Heart right ventricle (tissue), 16 donors: ENCODE data around the gene ITGB2. TPM values are rescaled to one million over a fixed set of nuclear protein-coding genes. Genes with fewer than 3 reads are reported as not detected.
A peak's percentile ranks its signal among the peaks of the same experiment; 100 is the strongest.
"Not testable (repeated sequence)": the region's sequence is repeated elsewhere in the genome, so short reads cannot be mapped to it uniquely, and the experiment has no call there.

Experiments
- ATAC-seq, 8 donors: fragments of 200-7000 bp; cut with Tn5 transposase; one replicate each; pipeline ENCODE4 v1.9.1; 2020; ENCODE audit warnings: mild to moderate bottlenecking in 8 of 8, moderate library complexity in 8 of 8, moderate number of reproducible peaks in 1 of 8
- DNase-seq, 2 donors: peaks; one replicate each; pipeline ENCODE4 v3.0.0-alpha.2; 2020
- H3K27ac ChIP-seq, 10 donors: fragments of 200-600 bp; sonication (generic) in 2 of 10; one replicate each; pipeline versions ENCODE4 v1.5.0 to v1.8.0; 2020 to 2022; ENCODE audit warnings: mild to moderate bottlenecking in 3 of 10
- H3K27me3 ChIP-seq, 7 donors: fragments of 200-600 bp; one replicate each; pipeline ENCODE4 v1.8.0; 2021 to 2022; ENCODE audit warnings: mild to moderate bottlenecking in 2 of 7
- H3K36me3 ChIP-seq, 9 donors: fragments of 200-600 bp; sonication (generic) in 1 of 9; one replicate each; pipeline versions ENCODE4 v1.5.0 to v1.8.0; 2020 to 2022; ENCODE audit warnings: mild to moderate bottlenecking in 2 of 9
- H3K4me1 ChIP-seq, 9 donors: fragments of 200-600 bp; sonication (generic) in 1 of 9; one replicate each; pipeline versions ENCODE4 v1.5.0 to v1.8.0; 2020 to 2022; ENCODE audit warnings: mild to moderate bottlenecking in 4 of 9
- H3K4me3 ChIP-seq, 10 donors: fragments of 200-600 bp; sonication (generic) in 2 of 10; one replicate each; pipeline versions ENCODE4 v1.5.0 to v1.8.0; 2020 to 2022; ENCODE audit warnings: mild to moderate bottlenecking in 7 of 10, moderate library complexity in 2 of 10
- H3K9me3 ChIP-seq, 11 donors: fragments of 200-600 bp in 10 of 11; sonication (generic) in 2 of 11; one replicate each; pipeline versions ENCODE4 v1.5.0 to v1.8.0; 2013 to 2022; ENCODE audit warnings: mild to moderate bottlenecking in 2 of 11, control low read depth in 1 of 11, moderate library complexity in 1 of 11
- WGBS, 2 donors: extraction: QIAGEN DNeasy Blood & Tissue Kit; methylation state at CpG; one replicate each; pipeline ENCODE4 v1.1.7; 2013; ENCODE audit warnings: inconsistent platforms in 1 of 2; 5-methylcytosine and 5-hydroxymethylcytosine counted together
- intact Hi-C, 10 donors: fragments of 100-400 bp; cut with DNase I; formaldehyde crosslinking; loops; one replicate each; pipeline versions ENCODE4 v1.11.1 to v1.14.2; 2022
- polyA plus RNA-seq, 2 donors: library from polyadenylated mRNA; stranded (reverse); fragments of 200-250 nt; gene quantifications; one replicate each; pipeline ENCODE4 v1.2.3, GENCODE V29; 2013
- total RNA-seq, 10 donors: library from RNA; stranded (reverse); fragmentation: NEBNext Ultra II Directional in 3 of 10; extraction: Animal tissue kit (Norgen Biotek cat#: 25700) in 3 of 10; gene quantifications; one replicate each; pipeline versions ENCODE4 v1.2.1 to v1.2.4, GENCODE V29; 2021 to 2023
- TF ChIP-seq, protein P1 (sequence below), 9 donors: fragments of 200-600 bp; sonication (generic) in 2 of 9; IDR thresholded peaks; one replicate each; pipeline versions ENCODE4 v1.5.0 to v1.8.0; 2021 to 2022; ENCODE audit warnings: antibody characterized with exemption in 9 of 9, mild to moderate bottlenecking in 5 of 9, moderate library complexity in 1 of 9
- donor health status: Arrhythmogenic right ventricular cardiomyopathy.
- donor health status: ischemic (EF 13 %, LVEDD 7.1; RV severe dilation, severe dysfunction).
- donor health status: healthy with polysubstance abuse.
- donor health status: DM: no; HTN: yes; CAD: no.
- donor health status: DM: no; HTN: no; CAD: no.
- donor health status: ischemic (EF 25% LVEDD 6.9; RV normal size, moderate dysfunction).
- donor health status: ischemic (EF 25% LVEDD 5.7; RV mildly dilated, moderate dysfunction).
- donor health status: healthy.
- donor health status: DM: yes; HTN: yes; CAD: no.
- donor health status: Ischemic cardiomyopathy.
- donor health status: ischemic (EF 35%, LVEDD 5.7; RV mildly dilated, moderate dysfunction).
- donor health status: nonischemic (EF 11% LVEDD 7.7; RV severe dilation, severe dysfunction).
- donor health status: DM: yes; HTN: yes; CAD: no.
- donor health status: PGD.
- donor health status: ischemic (EF 29% LVEDD 5.4; RV normal size, mild dysfunction).
- donor health status: nonischemic (EF 23%, LVEDD 6.1; RV moderate dilation, normal function).

ITGB2 gene
- total and polyA plus RNA-seq, 12 donors: 5.1 to 151 (median 11.4) TPM

DNA sequence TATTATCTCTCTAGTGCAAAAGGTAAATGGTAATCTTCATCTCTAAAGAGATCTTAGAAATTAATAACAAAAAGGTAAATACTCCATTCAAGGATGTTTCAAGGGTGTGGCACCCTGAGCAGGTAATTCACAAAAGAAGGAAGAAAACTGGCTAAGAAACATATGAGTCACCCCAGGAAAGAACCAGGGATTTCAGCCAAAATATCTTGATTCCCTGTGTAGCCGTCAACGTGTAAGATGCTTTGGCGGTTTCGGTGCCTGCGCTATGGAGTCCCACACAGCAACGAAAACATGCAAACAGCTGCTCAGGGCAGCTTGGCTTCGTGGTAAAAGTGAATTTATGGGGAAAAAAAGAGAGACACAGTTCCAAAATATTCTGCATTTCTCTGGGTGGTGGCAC is 3.7 kb downstream of the ITGB2 start:
- Histone ChIP-seq H3K27me3 (peaks cover 0 to 44% (median 28%) of the 10 kb centered on the region in 7 donors), H3K36me3 (peaks cover 0 to 12% (median 0%) of the 10 kb centered on the region in 9 donors), H3K4me1 (peaks cover 0 to 69% (median 0%) of the 10 kb centered on the region in 9 donors), H3K4me3 (peak overlapping the region in 1 of 10 donors; percentile 72), H3K27ac (peak overlapping the region in 1 of 10 donors; percentile 96), H3K9me3 (no peaks in the 10 kb centered on the region)
- WGBS, 2 donors: 49 to 66% methylated on average over 7 of the region's 7 CpGs
- DNase-seq (no peak), ATAC-seq (no peak)
- intact Hi-C loops: no loop called here
- TF ChIP-seq, protein P1, sequence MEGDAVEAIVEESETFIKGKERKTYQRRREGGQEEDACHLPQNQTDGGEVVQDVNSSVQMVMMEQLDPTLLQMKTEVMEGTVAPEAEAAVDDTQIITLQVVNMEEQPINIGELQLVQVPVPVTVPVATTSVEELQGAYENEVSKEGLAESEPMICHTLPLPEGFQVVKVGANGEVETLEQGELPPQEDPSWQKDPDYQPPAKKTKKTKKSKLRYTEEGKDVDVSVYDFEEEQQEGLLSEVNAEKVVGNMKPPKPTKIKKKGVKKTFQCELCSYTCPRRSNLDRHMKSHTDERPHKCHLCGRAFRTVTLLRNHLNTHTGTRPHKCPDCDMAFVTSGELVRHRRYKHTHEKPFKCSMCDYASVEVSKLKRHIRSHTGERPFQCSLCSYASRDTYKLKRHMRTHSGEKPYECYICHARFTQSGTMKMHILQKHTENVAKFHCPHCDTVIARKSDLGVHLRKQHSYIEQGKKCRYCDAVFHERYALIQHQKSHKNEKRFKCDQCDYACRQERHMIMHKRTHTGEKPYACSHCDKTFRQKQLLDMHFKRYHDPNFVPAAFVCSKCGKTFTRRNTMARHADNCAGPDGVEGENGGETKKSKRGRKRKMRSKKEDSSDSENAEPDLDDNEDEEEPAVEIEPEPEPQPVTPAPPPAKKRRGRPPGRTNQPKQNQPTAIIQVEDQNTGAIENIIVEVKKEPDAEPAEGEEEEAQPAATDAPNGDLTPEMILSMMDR (IDR thresholded peaks at IDR 0.05): no peak

DNA sequence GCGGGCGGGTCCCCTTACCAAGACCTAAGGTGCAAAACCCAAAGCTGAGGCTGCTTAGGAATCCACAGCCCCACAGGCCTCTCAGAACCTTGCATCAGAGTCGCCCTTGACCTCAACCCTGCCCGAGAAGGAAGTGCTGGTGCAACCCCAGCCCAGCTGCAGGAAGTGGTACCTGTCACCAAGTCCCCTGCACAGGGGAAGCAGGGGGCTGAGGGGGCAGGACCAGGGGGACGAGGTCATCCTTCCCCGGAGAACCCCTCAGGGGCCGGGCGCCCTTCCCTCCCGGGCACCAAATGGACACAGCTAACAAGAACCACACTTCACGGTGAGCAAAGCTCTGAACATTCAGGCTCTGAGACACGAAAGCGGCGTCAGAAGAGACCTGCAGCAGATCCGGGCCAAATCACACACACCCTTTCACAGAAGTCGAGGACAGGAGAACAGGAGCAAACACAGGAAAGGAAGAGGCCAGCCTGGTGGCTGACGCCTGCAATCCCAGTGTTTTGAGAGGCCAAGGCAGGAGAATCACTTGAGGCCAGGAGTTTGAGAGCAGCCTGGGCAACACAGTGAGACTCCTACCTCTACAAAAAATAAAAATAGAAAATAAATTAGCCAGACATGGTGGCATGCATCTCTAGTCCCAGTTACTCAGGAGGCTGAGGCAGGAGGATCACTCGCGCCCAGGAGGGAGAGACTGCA is 6.4 kb downstream of the ITGB2 start:
- H3K4me1 ChIP-seq: peaks cover 0 to 88% (median 6%) of the 10 kb centered on the region in 9 donors
- intact Hi-C loops: no loop called here
- ATAC-seq (peak in 2 of 8 donors; percentile 24 to 29), DNase-seq (no peak)
- H3K4me3 ChIP-seq: peak overlapping the region in 1 of 10 donors; percentile 39
- peak overlapping the region in 3 of 10 donors; percentile 4 to 90 (median 69) for H3K27ac ChIP-seq
- no peaks in the 10 kb centered on the region for H3K9me3 ChIP-seq
- WGBS, 2 donors: 82 to 89% methylated on average over 18 of the region's 18 CpGs
- peaks cover 0 to 24% (median 0%) of the 10 kb centered on the region in 9 donors for H3K36me3 ChIP-seq
- TF ChIP-seq, protein P1 (IDR thresholded peaks at IDR 0.05): no peak
- peaks cover 0 to 18% (median 14%) of the 10 kb centered on the region in 7 donors for H3K27me3 ChIP-seq

DNA sequence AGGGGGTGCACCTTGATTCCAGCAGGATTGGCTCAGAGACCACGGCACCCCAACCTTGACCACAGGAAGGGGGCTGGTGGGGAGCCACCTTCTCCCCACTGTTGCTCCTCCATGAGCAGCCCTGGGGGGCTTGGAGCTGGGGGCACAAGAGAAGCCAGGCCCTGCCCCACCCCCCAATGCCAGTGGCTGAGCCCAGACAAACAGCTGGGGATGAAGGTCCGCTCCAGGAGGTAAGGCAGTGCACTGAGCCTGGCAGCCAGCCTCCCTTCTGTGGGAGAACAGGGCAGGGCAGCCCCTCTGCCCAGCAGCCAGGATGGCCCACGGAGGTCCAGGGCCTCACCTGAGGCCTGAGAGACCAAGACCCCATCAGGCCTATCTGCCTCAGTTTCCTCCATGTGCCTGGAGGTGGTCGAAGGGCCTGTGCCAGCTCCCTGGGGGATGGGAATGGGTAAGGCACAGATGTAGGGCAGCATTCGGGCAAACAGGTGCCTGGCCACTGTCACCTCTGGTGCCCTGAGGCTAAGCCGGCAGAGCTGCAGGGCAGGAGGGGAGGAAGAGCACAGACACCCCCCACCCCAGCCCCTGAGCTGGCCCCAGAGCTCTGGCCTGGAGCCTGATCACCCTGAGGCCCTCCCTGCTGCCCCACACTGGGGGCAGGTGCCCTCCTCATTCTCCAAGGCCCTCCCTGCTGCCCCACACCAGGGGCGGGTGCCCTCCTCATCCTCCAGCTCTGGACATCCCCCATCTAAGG is 7.1 kb downstream of the ITGB2 start:
- H3K4me1 ChIP-seq: peaks cover 0 to 94% (median 6%) of the 10 kb centered on the region in 9 donors
- DNase-seq (no peak), ATAC-seq (no peak)
- WGBS, 2 donors: 87 to 90% methylated on average over 7 of the region's 7 CpGs
- intact Hi-C loops: no loop called here
- H3K9me3 ChIP-seq: no peaks in the 10 kb centered on the region
- peaks cover 0 to 30% (median 0%) of the 10 kb centered on the region in 9 donors for H3K36me3 ChIP-seq
- H3K27me3 ChIP-seq: peaks cover 0 to 13% (median 9%) of the 10 kb centered on the region in 7 donors
- H3K4me3 ChIP-seq: peak overlapping the region in 1 of 10 donors; percentile 39
- peak overlapping the region in 3 of 10 donors; percentile 29 to 90 (median 69) for H3K27ac ChIP-seq
- TF ChIP-seq, protein P1 (IDR thresholded peaks at IDR 0.05): no peak

DNA sequence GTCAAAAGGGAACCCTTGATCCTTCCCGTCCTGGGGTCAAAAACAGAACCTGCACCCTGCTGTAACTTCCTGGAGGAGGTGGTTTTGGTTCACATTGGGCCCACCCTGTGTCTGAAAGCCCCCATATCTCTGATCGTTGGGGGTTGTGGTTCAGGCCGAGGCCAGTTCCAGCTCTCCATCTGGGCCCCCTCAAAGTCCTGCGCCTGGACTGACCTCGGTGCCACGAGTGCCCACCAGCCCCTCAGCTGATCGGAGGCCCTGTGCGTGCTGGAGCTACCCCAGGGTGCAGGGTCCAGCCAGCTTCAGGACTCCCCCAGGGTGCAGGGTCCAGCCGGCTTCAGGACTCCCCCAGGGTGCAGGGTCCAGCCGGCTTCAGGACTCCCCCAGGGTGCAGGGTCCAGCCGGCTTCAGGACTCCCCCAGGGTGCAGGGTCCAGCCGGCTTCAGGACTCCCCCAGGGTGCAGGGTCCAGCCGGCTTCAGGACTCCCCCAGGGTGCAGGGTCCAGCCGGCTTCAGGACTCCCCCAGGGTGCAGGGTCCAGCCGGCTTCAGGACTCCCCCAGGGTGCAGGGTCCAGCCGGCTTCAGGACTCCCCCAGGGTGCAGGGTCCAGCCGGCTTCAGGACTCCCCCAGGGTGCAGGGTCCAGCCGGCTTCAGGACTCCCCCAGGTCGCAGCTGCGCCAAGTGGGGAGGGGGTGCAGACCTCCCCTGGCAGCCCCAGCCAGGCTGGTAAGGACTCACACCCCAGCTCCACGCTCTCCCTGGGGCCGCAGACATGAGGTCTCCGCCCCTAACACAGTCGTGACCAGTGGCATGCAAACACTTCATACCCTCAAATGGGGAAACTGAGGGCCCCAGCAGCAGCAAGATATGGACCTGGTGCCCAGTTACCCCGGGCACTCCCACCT is 7.9 kb downstream of the ITGB2 start:
- H3K9me3 ChIP-seq, H3K27me3 ChIP-seq, DNase-seq, ATAC-seq, intact Hi-C loops: not testable (repeated sequence)
- peaks cover 0 to 22% (median 0%) of the 10 kb centered on the region in 9 donors for H3K36me3 ChIP-seq
- H3K27ac ChIP-seq: peak overlapping the region in 3 of 10 donors; percentile 29 to 92 (median 42)
- H3K4me3 ChIP-seq: peak overlapping the region in 1 of 10 donors; percentile 39
- WGBS, 2 donors: 81 to 82% methylated on average over 18 to 19 of the region's 25 CpGs
- H3K4me1 ChIP-seq: peaks cover 0 to 94% (median 9%) of the 10 kb centered on the region in 9 donors
